ENCODE data around the gene SFXN5.

Gene SFXN5

DNA sequence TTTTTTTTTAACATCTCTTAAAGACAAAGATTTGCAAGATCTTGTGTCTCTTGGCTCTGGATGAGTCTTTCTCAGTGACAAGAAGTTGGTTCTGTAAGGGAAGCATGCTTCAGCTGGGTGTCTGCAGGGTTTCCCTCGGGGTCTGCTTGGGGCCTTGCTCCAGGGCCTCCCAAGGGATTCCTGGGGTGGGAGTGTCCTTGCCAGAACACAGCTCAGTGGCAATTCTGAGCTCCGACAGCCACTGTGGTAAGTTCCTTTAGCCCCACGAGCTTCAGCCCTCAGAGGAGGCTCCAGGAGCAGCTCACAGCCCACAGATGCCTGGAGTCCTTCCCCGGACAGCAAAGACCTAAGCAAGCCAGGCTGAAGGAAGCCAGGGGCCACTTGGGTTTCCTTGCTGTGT, 101.8 kb downstream of the SFXN5 start:
- no peak for DNase-seq

DNA sequence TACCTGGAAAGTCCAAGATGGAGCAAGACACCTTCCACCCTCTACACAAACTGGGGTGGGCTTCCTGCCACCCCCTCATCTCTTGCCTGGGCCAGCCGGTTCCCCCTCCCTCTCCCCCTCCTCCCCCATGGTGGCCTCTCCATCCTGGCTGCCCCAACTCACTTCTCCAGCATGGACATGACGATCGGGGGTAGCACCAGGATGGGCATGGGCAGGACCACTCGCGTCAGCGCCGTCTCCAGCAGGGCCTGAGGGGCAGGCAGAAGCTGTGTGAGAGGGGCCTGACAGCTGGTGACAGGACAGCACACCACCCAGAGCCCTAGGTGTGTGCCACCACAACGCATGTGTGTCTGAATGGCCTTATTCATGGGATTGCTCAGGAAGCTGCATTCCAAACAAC, 103.2 kb downstream of the SFXN5 start:
- DNase-seq = no peak

DNA sequence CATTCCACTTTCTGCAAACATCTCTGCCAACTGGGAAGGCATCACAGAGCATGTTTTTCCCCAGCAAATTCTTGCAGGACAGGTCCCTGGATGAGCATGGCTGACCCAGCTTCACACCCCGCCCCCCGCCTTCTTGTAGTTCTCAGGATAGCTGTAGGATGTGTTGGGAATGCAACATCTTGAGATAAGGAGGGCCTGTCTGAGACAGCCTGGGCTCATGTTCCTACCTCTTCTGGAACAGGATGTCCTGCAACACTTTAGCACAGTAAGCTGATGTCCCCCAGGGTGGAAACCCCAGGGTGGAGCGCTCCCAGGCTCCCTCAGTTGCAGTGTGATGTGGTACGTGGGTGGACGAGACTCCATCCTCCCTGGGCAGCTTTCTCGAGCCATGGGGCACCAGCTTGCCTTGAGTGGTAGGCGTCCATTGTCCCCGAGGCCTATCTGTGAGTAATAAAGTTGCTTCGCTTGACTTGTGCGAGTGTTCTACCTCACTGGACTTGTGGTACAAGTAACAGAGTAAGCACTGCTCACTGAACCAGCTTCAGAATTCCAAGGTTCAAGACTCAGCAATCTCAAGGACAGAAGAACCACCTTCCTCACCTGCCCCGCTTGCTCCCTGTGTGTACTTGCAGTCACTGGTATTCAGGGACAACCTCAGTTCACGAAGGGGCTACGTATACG, 105.6 kb downstream of the SFXN5 start:
- no peak for DNase-seq

DNA sequence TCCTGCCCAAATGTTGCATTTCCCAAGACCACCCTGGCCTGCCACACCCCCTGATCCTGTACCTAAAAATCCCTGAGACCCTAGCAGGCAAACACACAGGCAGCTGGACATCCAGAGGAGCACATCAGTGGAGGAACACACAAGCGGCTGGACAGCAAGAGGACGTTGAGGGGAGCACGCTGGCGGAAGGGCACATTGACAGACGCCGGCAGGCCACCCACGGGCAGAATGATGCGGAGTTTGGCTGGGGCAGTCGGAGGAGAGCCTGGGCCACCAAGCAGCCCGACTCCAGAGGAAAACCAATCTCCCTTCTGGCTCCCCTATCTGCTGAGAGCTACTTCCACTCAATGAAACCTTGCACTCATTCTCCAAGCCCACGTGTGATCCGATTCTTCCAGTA, 106.5 kb downstream of the SFXN5 start:
- DNase-seq = no peak

DNA sequence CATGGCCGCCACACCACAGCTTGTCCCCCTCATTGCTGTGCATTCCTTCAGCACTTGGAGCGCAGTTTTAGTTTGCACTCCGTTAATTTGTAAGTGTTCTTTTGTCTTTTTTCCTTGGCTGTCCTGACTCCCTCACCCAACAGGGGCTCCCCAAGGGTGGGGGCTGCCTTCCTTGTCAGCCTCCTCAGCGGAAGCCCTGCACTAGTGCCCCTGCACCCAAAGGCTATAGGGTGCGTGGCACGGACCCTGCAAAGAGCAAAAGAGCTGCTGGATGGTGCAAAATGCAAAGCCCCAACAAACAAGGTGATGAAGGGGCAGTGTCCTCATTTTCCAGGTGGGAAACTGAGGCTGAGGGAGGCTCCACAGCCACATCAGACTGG, 107.4 kb downstream of the SFXN5 start:
- DNase-seq = no peak

DNA sequence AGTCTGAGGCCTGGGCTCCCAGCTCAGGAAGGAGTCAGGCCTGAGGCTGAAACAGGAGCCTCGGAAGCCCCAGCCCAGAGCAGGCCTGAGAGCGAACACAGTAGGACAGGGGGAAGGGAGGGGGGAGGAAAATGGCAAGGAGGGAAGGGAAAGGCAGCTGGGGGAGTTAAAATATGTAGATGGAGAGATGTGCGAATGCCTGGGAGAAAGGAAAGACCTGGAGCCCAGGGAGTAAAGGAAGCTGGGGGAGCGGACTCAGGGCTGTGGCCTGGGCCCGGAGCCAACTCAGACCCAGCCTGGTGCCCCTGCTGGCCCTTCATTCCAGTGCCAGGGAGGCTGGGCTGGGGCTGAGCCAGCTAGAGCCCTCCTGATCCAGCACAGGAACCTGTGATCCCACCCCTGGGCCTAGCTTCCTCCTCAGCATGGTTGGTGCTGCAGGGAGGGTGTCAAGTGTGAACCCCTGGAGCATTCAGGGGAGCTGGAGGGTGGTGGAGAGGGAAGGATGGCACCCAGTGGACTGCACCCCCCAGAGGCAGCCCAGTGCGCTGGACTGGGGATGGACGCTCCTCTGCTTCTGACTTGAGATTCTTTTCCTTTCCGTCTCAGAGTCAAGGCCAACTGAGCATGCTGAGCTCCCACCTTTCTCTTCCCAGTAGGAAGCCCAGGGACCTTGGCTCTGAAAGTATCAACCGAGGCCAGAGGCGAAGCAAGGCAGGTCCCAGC, 107.9 kb downstream of the SFXN5 start:
- no peak for DNase-seq

DNA sequence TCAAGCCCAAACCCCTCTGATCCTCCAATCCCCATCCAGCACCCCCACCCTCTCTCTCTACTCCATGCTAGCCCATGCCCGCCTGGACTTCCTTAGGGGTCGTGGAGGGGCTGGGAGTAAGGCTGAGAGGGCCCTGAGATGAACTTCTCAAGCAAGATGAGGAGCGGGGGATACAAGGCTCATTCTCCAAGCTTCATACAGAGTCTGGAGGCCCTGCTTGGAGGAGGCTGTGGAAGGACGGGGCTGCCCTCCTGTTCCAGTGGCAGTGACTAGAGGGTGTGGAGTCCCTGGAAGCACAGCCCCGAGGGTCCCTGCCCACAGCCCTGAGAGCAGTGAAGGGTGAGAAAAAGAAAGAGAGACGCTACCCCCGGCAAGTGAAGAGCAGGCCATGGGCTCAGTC, 108.6 kb downstream of the SFXN5 start:
- DNase-seq = no peak

DNA sequence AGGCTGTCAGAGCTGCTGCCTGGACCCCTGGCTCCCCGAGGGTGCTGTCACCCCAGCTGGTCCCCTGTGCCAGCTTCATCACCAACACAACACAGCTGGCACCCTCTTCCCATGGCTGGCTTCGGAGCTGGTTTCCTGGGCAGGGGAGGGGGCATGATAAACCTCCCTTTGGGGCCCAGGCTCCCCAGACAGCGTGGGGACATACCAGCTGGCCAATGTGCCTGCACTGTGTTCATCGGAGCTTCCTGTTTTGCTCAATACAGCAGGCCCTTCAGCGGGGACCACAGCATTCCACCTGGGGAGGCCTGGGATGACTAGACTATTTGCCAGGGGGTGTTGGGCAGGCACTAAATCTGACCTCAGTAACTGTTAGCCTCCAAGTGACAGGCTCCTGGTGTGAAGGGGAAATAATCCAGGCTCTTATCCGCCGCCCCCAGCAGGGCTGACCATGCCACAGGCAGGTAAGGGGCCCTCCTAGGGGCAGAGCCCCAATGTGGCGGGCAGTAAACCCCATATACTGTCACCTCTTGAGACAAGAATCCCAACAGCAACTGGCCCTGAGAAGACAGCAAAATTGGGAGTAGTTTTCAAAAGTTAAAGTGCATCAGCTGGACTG, 109.6 kb downstream of the SFXN5 start:
- no peak for DNase-seq

DNA sequence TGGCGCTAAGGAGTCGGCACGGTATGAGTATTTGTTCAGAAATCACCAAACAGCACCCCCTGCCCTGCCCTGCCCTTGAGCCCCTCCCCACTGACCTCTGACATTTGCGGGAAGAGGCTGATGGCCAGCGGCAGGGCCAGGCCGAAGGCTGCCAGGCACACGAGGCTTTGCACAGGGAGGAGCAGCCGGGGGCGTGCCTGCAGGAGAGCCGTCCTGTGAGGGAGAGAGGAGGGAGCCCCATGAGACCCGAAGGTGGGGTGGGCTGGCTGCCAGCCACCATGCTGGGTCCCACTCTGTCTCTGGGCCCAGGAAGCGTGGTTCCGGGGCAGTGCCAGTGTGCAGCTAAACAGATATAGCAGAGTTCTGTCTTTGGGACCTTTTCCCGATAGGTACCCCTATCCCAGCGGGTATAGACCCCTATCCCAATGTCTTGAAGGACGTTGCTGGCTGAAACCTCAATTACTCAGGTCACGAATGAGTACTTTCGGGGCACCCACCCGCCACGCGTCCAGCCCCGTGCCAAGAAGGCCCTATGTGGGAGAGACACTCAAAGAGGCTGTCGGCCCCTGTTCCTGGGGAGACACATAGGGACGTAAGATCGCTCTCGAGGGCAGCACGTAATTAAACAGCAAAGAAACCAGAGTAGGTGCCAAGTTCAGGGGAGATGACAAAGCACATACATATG, 110.3 kb downstream of the SFXN5 start:
- no peak for DNase-seq

DNA sequence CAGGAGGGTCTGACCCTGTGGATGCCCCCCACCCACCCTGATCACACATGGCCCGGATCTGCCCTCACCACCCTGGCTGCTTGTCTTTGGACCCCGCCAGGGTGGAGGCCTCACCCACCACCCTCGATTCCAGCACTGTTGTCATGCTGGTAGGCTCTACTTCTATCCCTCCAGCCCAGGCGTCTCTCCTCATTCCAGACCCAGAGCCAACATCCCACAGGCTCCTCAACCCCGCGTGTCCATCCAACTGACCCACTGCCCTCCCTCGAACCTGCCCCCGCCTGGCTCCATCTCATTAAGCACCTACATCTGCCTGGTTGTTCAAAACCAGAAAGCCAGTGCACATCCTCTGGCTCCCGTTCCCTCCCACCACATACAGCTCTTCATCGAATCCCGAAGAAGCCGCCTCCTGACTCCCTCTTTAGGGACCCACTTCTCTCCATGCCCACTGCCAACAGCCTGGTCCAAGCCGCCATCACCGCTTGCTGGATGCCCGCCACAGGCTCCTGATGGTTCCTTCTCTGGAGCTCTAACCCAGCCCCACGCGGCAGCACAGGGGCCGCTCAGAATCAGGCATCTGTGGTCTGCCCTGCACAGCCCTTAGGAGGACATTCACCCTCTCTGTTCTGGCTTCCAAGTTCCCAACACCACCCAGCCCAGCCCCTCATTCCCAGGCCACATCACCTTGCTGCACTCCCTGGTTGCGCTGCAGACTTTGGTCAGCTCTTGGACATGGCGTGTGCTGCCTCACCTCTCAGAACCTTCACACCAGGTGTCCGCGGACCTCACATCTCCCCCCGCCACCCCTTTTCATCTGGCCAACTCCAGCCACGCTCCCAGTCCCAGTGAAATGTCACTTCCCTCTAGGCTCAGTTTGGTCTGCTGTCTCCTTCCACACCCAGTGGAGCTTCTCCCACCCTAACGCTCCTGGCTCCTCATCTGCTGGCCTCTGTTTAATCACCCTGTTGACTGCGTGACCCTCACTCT, 111.2 kb downstream of the SFXN5 start:
- DNase-seq = no peak

DNA sequence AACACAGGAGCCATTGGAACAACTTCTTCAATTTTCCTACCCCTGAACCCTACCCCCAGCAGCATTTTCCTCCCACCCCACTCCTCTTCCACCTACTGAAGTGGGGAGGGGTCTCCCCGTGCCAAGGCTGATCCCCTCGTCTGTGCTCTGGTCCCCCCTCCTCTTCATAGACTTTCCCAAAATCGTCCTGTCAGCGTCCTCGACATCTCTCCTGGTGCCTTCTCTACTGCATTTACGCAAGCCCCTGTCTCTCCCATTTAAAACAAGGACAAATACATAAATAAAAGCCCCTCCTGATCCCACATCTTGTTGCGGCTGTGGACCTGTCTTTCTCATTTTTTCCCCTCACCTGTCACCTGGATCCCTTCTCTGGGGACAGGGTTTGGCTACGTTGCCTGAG, 112.0 kb downstream of the SFXN5 start:
- DNase-seq = no peak

DNA sequence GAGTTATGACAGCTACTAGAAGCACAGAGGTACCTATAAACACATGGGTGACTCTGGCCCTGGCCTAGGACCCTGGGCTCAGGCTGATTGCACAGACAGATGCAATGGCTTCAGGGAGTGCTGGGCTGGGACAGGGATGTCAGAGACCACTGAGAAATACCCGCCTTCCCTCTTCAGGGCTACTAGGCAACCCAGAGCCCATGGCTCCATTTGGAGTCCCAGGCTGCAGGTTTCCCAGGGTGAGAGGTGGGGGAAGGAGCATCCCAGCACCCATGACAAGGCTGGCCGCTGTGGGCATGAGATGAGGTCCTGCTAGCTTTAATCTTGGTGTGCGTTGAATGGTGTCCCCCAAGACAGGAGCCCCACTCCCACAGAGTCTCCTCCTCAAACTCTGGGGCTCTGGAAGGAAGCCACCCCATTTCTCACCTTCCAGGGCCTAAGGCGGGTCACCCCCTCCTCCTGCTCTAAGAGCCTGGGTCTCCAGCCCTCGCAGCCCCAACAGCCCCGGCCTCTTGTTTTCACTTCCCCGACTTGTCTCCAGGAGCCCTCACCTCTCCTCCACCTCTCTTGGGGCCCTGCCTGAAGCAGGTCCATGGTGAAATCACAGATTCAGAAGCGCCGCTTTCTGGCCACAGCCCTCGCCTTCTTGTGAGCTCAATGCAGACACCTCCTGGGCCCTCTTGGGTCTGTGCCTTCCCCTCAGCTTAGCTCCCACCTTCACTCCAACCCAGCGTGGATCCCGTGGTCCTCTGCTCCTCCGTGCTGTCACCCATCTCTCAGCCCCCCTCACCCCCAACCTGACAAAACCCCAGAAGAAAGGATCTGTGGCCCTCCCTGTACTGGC, 112.7 kb downstream of the SFXN5 start:
- DNase-seq = no peak

DNA sequence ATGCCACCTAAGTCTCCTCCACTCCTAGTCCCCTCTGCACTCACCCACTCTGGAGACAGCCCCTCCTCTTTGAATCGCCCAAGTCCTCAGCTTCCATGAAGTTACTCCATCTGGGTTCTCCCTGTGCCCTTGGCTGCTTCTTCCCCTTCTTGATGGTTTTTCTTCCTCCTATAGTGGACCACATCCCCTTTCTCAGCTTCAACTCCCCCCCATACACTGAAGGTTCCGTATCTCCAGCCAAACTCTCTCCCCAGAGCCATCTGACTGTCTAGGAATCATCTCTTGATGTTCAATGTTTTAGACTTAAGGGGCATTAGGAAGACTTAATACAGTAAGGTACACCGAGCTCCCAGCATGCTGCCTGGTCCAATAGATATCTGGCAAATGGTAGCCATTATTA, 114.6 kb downstream of the SFXN5 start:
- DNase-seq = no peak

DNA sequence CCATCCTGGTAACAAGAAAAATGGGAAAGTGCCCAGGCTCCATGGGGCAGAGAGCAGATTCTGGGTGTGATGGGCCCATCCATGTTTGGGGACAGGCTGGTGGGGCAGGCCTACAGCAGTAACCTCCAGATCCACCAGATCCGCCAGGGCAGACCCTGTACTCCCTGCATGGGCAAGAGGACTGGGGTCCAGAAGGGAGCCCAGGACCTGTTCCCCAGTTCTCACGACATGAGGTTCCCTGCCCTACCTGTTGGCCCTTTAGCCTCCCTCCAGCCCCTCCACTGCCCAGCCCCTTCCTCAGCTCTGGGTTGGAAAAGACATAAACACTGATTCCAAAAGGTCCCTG, 115.5 kb downstream of the SFXN5 start:
- no peak for DNase-seq

DNA sequence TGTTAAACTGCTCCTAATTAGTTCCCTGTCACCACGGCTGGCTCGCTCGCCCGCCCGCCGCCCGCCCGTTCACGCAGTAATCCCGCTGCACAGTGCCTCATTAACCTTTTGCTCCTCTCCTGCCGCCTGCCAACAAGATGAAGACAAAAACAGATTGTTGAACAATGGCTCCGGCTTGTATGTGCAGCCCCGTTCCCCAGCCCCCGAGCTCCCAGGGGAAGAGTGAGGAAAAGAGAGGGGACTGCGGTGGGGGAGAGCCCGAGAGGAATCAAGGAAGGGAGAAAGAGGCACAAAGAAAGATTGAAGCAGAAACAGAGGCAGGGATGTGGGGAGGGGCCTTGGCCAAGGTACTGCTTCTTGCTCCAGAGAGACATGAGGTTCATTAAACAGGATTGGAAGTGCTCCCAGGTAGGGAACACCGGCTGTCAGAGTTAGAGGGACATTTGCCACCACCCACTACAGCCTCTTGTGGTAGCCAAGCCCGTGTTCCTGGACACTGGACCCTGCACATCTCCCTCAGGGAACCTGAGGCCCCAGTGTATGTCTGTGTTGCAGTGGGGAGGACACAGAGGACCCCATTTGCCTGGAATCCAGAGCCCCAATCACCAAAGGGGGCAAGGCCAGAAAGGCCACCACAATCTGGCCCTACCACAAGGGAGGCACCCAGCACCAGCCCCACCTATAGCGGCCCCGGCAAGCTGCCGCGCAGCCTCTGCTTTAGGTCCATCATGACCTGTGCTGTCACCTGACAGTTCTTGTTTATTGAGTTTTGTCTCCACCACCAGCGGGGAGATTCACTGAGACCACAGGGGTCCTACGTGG, 116.1 kb downstream of the SFXN5 start:
- DNase-seq = no peak

DNA sequence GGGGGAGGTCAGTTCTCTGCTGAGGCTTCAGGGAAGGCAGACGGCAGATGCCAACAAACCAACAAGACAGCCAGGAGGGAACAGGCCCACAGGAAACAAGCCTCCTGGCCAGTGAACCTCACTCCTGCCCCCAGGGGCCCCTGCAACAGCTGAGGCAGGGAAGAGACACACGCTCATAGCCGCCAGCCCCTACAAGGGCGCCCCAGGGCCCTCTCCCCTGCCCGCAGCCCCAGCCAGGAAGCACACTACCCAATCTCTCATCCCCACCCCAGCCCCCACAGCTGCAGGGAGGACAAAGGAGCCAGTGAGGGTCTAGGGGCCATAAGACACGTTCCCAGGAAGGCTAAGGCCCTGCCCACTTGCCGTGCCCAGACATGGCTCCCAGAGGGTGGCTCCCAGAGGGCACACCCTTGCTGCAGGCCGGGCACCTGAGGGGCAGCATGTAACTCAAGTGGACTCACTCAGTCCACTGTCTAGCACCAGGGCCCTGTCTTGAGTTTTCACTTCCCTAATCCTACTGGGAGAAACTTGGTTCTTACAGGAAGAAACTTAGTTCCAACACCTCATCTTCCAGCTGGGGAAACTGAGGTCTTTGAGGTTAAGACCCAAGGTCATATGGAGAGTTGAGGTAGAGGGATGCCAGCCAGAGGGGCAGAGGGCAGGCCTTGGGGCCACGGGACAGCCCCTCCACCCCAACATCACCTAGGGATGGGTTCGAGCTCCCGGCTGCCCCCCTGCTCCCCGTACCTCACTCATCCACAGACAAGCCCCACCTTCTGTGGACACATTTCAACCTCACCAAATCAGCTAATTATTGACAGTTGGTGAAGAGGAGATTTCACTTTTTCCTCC, 116.9 kb downstream of the SFXN5 start:
- DNase-seq = no peak

DNA sequence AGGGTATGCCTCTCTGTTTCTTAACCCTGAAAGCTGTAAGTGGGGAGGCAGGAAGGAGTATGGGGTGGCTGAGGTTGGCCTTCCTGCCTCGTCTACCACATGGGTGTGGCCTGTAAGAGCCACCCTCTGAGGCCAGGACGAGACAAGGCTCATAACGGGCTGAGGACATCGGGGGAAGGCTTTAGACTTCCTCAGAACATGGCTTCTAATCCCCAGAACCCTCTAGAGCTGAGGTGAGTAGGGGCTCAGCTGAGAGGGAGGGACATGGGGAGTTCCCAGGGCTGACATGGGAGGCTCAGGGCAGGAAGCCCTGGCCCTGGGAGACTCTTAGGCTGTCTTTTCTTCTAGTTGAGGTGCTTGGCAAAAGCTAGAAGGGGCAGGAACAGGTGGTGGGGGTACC, 117.5 kb downstream of the SFXN5 start:
- DNase-seq = peak; percentile 36

DNA sequence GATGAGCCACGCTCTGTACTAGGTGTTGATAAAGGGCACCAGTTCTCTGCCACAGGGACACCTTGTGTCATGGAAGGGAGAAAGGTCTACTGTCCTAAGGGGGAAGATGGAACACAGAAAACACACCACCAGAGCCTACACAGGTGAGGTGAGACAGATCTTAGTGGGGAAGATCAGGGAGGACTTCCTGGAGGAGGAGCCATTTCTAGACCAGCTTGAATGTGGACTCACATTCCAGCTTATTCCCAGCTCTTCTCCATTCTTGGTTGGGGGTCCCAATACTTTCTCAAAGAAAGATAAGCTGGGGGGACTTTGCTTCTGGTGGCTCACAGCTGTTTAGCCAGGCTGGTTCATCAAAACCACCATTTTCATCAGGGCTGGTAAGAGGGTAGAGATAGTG, 118.0 kb downstream of the SFXN5 start:
- no peak for DNase-seq

DNA sequence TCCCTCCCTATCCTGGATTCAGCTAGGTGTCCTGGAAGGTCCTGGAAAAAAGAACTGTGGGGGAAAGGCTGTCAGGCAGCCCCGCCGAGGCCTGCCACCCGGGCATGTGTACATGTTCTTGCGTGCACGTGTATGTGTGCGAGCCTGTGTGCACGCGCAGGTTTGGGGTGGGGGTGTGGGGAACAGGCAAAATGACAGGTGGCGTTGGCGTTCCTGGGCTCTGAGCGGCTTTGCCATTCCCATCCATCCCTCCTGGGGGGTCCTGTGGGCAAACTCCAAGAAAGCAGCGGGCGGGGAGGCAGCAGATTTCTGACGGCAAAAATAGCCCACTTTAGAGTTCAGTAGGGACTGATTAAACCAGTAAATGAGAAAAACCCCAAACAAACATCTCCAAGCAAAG, 118.6 kb downstream of the SFXN5 start:
- no peak for DNase-seq

Measured in CD4-positive, alpha-beta T cell treated with Interleukin-4 for 4 hours (primary cell).